ENCODE results near the gene VWF.

The VWF gene

GRCh38 chr12:5944053-5944452, 180.4 kb downstream of the VWF start:
- no peak for TF ChIP-seq CTCF (IDR thresholded peaks at IDR 0.05; ENCODE audit: control insufficient read depth, extremely low read depth, insufficient read depth)
- DNase-seq (ENCODE audit: low read depth) = no peak
- H3K4me3 ChIP-seq (ENCODE audit: low read depth, low read length) = no peak overlapping the region

- no peak for TF ChIP-seq CTCF (IDR thresholded peaks at IDR 0.05; ENCODE audit: control insufficient read depth, extremely low read depth, insufficient read depth)
- no peak overlapping the region for H3K4me3 ChIP-seq (ENCODE audit: low read depth, low read length)
- DNase-seq (ENCODE audit: low read depth) = no peak
Measured at GRCh38 chr12:5941907-5942306, 182.6 kb downstream of the VWF start.

DNA sequence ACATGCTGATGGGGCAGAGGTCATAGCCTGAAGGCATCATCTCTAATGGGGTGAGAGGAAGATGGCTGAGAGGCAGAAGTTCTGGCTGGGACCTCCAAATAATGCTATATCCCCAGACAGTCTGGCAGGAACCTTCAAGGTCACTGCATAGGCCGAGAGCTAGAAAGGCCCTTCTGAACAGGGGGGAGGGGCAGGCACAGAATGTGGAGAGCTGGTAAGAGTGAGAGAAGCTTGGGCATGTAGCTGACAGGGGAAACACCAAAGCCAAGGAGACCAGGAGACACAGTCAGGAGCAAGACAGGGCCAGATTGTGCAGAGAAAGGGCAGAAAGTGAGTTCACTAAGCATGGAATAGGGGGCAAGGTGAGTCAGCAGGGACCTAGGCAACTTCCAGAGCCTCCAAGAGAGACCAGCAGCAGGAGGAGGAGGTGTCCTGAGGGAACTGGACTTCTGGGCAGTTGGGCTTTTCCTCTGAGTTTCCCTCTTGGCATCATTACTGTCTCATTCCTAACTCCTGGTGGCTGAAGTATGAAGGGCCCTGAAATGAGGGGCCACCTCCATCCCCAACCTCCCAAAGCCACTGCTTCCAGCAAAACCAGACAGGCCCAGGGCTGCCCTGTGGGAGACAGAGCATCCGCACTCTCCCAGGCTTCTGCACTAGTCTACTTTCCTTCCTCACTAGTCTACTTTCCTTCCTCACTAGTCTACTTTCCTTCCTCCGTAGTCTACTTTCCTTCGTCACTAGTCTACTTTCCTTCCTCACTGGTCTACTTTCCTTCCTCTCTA, 196.5 kb downstream of the VWF start:
- no peak for DNase-seq (ENCODE audit: low read depth)
- H3K4me3 ChIP-seq (ENCODE audit: low read depth, low read length) = no peak overlapping the region
- no peak for TF ChIP-seq CTCF (IDR thresholded peaks at IDR 0.05; ENCODE audit: control insufficient read depth, extremely low read depth, insufficient read depth)

GRCh38 chr12:5925646-5926045, 198.8 kb downstream of the VWF start:
- no peak for TF ChIP-seq CTCF (IDR thresholded peaks at IDR 0.05; ENCODE audit: control insufficient read depth, extremely low read depth, insufficient read depth)
- H3K4me3 ChIP-seq (ENCODE audit: low read depth, low read length) = no peak overlapping the region
- DNase-seq (ENCODE audit: low read depth) = no peak

DNA sequence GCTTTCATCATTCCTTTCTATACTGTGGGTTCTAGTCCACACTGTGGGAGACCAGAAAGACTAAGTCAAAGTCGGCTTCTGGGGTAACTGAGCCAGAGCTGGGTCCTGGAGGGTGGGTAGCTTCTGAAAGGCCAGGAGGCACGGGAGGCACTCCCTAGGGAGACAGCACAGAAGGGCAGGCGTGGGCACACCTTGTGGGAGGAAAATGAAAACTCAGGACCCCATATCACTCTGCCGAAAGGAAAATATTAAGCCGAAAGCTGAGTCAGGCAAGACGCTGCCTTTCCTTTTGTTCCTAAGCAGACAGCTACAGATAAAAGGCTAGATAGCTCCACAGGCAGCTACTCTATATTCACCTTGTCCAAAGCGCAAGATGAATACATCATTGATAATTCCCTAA, 200.1 kb downstream of the VWF start:
- TF ChIP-seq CTCF (IDR thresholded peaks at IDR 0.05; ENCODE audit: control insufficient read depth, extremely low read depth, insufficient read depth) = no peak
- DNase-seq (ENCODE audit: low read depth) = no peak
- no peak overlapping the region for H3K4me3 ChIP-seq (ENCODE audit: low read depth, low read length)

GRCh38 chr12:5923751-5924150, 200.7 kb downstream of the VWF start:
- no peak for TF ChIP-seq CTCF (IDR thresholded peaks at IDR 0.05; ENCODE audit: control insufficient read depth, extremely low read depth, insufficient read depth)
- H3K4me3 ChIP-seq (ENCODE audit: low read depth, low read length) = no peak overlapping the region
- DNase-seq (ENCODE audit: low read depth) = no peak

- H3K4me3 ChIP-seq (ENCODE audit: low read depth, low read length) = no peak overlapping the region
- DNase-seq (ENCODE audit: low read depth) = no peak
- TF ChIP-seq CTCF (IDR thresholded peaks at IDR 0.05; ENCODE audit: control insufficient read depth, extremely low read depth, insufficient read depth) = no peak
Measured at GRCh38 chr12:5923043-5923605, 201.3 kb downstream of the VWF start.

Data from LNCaP clone FGC (cell line).